ENCODE results near the gene C1orf116.

C1orf116 gene

DNA sequence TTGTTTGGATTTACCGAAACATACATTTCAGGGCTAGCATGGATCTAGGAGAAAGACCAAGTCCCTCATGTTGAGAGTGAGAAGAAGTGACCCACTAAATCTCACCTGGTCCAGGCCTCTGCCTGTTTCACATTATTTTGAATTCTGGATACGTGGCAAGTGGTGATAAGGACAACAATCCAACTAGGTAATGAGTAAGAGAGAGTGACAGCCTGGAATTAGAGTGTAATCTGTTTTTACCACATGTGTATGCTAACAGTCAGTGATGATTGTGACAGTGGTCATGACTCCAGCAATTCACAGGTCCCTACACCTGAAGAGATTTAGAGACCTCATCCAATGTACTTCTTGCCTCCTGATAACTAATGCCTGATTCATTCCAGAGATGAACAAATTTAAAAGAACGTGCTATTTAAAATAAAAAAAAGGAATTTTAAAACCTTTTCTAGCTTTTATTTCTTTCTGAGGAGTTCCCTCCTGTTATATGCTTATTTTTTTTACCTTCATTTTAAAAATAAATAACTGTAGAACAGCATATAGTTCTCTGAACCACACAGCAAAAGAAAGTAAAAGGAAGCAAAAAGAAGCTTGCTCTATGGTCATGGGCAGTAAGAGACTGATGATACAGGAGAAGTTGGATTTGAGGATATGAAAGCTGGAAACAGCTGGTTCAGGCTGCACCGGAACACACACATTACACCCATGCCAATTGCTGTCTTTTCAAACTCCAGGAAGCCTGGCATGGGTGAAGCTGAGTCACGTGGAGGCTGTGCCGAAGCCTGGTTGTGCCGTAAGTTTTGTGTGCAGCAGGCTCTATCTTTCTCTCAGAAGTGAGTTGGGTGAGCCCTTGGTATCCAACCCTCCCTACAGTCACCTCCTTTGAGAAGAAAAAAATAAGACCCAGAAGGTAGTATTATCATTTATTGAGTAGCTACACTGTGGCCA is 14.7 kb downstream of the C1orf116 start:
- Histone ChIP-seq H3K36me3 (ENCODE audit: control insufficient read depth, insufficient read depth, low read length) (no peaks in the 10 kb centered on the region), H3K9ac (ENCODE audit: low read depth, low read length) (no peak overlapping the region), H3K27me3 (ENCODE audit: control insufficient read depth, insufficient read depth, low read length) (no peaks in the 10 kb centered on the region), H3K27ac (ENCODE audit: low read depth, low read length) (no peak overlapping the region), H3K9me3 (ENCODE audit: control insufficient read depth, insufficient read depth, low read length) (no peaks in the 10 kb centered on the region), H3K4me1 (ENCODE audit: control insufficient read depth, insufficient read depth, low read length) (no peaks in the 10 kb centered on the region), H3K4me3 (ENCODE audit: low read depth, low read length) (no peak overlapping the region)

DNA sequence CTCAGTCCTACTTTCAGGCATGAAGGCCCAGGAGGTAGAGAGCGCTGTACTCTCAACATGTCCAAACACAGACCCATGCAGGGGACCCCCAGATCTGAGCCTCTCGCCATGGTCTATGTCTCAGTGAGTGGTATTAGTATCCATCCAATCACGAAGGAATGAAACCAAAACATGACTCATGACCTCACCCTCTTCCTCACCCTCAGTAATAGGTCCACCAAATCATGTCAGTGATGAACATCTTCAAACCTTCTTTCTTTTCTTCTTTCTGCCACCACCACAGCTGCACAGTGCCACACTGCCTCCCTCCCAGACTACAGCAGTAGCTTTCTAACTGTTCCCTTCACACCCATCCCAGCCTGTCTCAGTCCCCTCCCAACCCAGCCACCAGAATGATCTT is 16.8 kb downstream of the C1orf116 start:
- Histone ChIP-seq H3K36me3 (ENCODE audit: control insufficient read depth, insufficient read depth, low read length) (no peaks in the 10 kb centered on the region), H3K4me1 (ENCODE audit: control insufficient read depth, insufficient read depth, low read length) (no peaks in the 10 kb centered on the region), H3K9me3 (ENCODE audit: control insufficient read depth, insufficient read depth, low read length) (no peaks in the 10 kb centered on the region), H3K4me3 (ENCODE audit: low read depth, low read length) (no peak overlapping the region), H3K27ac (ENCODE audit: low read depth, low read length) (no peak overlapping the region), H3K9ac (ENCODE audit: low read depth, low read length) (no peak overlapping the region), H3K27me3 (ENCODE audit: control insufficient read depth, insufficient read depth, low read length) (no peaks in the 10 kb centered on the region)

DNA sequence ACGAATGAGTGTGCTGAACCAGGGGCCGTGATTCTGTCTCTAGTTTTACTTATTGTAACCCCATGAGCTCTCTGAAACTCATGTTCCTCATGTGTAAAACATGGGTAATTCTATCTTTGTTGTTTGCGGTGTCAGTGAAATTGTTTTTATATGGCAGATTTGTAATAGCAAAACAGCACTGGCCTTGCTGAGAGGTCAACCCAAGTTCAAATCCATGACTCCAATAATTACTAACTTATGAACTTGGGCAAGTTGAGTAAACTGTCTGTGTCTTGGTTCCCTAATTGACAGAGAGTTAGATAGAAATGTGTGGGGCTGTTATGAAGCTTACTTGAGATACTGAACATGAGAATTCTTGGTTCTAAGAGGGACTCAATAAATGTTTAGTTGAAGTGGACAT is 17.8 kb downstream of the C1orf116 start:
- Histone ChIP-seq H3K9me3 (ENCODE audit: control insufficient read depth, insufficient read depth, low read length) (no peaks in the 10 kb centered on the region), H3K4me1 (ENCODE audit: control insufficient read depth, insufficient read depth, low read length) (no peaks in the 10 kb centered on the region), H3K27me3 (ENCODE audit: control insufficient read depth, insufficient read depth, low read length) (no peaks in the 10 kb centered on the region), H3K36me3 (ENCODE audit: control insufficient read depth, insufficient read depth, low read length) (no peaks in the 10 kb centered on the region), H3K27ac (ENCODE audit: low read depth, low read length) (no peak overlapping the region), H3K9ac (ENCODE audit: low read depth, low read length) (no peak overlapping the region), H3K4me3 (ENCODE audit: low read depth, low read length) (no peak overlapping the region)

DNA sequence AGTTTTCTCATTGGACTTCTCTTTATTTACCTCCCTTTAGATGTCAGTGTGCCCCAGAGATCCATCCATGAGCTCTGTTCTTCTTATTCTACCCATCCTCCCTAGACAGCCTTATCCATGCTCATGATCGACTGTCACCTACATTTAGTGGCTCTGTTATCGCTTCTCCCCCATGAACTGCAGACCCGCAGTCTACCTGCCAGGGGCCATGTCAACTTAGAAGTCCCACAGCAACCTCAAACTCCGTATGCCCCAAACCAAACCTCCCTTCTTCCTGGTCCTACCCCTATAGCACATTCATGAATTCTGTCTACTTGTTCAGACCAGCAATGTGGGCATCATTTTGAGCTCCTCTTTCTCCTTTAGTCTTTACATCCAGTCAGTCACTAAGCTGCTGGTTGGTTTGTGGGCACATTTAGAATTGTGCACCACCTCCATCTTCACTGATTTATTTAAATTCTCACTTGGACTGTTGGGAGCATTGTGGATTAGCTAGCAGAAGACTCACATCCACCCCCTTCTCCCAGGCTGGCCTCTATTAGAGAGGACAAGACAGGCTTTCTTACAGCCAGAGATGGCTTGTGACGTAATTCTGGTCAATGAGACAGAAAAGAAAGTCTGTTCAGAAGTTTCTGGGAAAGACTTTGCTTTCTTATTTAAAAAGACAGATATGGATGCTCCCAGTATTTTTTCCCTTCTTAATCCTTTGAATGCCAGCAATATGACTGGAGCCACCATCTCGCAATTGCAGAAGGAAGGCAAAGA is 19.1 kb downstream of the C1orf116 start:
- H3K36me3 ChIP-seq (ENCODE audit: control insufficient read depth, insufficient read depth, low read length): no peaks in the 10 kb centered on the region
- no peaks in the 10 kb centered on the region for H3K9me3 ChIP-seq (ENCODE audit: control insufficient read depth, insufficient read depth, low read length)
- H3K27ac ChIP-seq (ENCODE audit: low read depth, low read length): no peak overlapping the region

DNA sequence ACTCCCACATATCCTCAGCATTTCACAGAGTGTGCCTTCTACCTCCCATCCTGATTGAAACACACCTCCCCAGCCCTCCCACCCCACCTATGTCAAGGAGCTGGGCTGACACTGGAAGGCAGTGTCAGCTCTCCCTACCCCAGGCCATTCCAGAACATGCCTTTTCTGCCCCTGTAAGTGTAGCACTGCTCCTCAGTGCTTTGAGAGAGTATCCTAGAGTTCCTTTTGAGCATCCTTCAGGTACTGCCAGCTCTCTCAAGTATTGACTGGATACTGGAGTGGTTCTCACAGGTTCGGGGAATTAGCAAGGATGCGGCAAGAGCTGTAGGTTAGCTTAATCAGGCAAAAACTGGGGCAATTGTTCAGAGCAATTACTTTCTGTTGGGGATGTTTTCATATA is 21.8 kb downstream of the C1orf116 start:
- Histone ChIP-seq H3K27ac (ENCODE audit: low read depth, low read length) (no peak overlapping the region), H3K4me1 (ENCODE audit: control insufficient read depth, insufficient read depth, low read length) (no peaks in the 10 kb centered on the region), H3K27me3 (ENCODE audit: control insufficient read depth, insufficient read depth, low read length) (no peaks in the 10 kb centered on the region; the same call in 1 of the 2 replicates), H3K9ac (ENCODE audit: low read depth, low read length) (no peak overlapping the region), H3K36me3 (ENCODE audit: control insufficient read depth, insufficient read depth, low read length) (no peaks in the 10 kb centered on the region), H3K4me3 (ENCODE audit: low read depth, low read length) (no peak overlapping the region), H3K9me3 (ENCODE audit: control insufficient read depth, insufficient read depth, low read length) (no peaks in the 10 kb centered on the region)

More for the DNA sequence above, 19.1 kb downstream of the C1orf116 start:
- no peak overlapping the region for H3K4me3 ChIP-seq (ENCODE audit: low read depth, low read length)
- H3K9ac ChIP-seq (ENCODE audit: low read depth, low read length): no peak overlapping the region
- no peaks in the 10 kb centered on the region for H3K27me3 ChIP-seq (ENCODE audit: control insufficient read depth, insufficient read depth, low read length)
- H3K4me1 ChIP-seq (ENCODE audit: control insufficient read depth, insufficient read depth, low read length): no peaks in the 10 kb centered on the region

DNA sequence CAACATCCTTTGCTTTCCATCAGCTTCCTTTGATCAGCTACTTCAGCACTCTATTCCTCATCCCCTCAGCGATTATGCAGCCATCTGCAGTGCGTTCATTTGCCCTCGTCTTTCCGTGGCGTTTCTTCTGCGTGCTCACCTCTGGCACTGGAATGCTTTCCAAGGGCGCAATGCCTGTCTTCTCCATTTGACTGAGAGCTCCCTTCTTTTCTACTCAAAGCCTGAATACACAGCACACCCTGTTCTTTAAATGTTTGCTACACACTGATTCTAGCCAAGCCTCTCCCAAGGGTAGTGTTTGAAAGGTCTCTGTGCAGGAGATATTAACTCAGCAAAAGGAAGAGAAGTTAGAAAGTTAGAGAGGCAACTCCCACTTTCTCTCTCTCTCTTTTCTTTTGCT is 22.6 kb downstream of the C1orf116 start:
- H3K9me3 ChIP-seq (ENCODE audit: control insufficient read depth, insufficient read depth, low read length): no peaks in the 10 kb centered on the region
- no peaks in the 10 kb centered on the region for H3K36me3 ChIP-seq (ENCODE audit: control insufficient read depth, insufficient read depth, low read length)
- H3K4me1 ChIP-seq (ENCODE audit: control insufficient read depth, insufficient read depth, low read length): no peaks in the 10 kb centered on the region
- H3K9ac ChIP-seq (ENCODE audit: low read depth, low read length): no peak overlapping the region
- H3K27ac ChIP-seq (ENCODE audit: low read depth, low read length): no peak overlapping the region
- no peak overlapping the region for H3K4me3 ChIP-seq (ENCODE audit: low read depth, low read length)
- H3K27me3 ChIP-seq (ENCODE audit: control insufficient read depth, insufficient read depth, low read length): no peaks in the 10 kb centered on the region; the same call in 1 of the 2 replicates

DNA sequence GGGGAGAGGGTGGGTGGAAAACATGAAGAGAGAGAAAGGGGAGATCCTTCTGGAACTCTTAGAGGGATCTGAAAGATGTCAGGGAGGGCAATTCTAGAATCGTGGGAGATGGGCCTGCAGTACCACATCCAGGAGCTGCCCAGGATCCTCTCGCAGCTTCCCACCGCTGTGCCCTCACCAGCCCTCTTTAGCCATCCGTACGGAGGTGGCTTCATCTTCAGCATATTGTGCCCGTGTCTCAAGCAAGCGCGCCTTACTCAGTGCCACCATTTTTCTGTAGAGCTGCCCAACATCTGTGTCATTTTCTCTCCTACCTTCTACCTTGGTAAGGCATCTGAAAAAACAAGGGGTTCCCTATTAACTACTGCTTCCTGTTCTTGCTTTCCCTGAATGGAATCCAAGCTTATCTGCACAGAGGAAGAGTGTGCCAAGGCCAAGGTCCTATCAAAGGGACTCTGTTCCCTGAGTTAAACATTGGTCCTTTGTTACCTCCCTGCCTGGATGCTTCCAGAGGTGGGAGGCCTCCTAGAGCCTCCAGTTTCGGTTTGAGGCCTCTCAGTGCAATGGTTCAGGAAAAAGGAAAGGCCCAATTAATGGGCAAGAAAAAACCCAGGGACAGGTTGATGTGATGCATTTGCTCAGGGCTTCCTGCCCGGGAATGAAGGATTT is 23.2 kb downstream of the C1orf116 start:
- Histone ChIP-seq H3K9me3 (ENCODE audit: control insufficient read depth, insufficient read depth, low read length) (no peaks in the 10 kb centered on the region), H3K9ac (ENCODE audit: low read depth, low read length) (no peak overlapping the region), H3K27ac (ENCODE audit: low read depth, low read length) (no peak overlapping the region), H3K4me1 (ENCODE audit: control insufficient read depth, insufficient read depth, low read length) (peaks cover 3% of the 10 kb centered on the region; the same call in 1 of the 2 replicates), H3K27me3 (ENCODE audit: control insufficient read depth, insufficient read depth, low read length) (no peaks in the 10 kb centered on the region; the same call in 1 of the 2 replicates), H3K36me3 (ENCODE audit: control insufficient read depth, insufficient read depth, low read length) (no peaks in the 10 kb centered on the region), H3K4me3 (ENCODE audit: low read depth, low read length) (no peak overlapping the region)

DNA sequence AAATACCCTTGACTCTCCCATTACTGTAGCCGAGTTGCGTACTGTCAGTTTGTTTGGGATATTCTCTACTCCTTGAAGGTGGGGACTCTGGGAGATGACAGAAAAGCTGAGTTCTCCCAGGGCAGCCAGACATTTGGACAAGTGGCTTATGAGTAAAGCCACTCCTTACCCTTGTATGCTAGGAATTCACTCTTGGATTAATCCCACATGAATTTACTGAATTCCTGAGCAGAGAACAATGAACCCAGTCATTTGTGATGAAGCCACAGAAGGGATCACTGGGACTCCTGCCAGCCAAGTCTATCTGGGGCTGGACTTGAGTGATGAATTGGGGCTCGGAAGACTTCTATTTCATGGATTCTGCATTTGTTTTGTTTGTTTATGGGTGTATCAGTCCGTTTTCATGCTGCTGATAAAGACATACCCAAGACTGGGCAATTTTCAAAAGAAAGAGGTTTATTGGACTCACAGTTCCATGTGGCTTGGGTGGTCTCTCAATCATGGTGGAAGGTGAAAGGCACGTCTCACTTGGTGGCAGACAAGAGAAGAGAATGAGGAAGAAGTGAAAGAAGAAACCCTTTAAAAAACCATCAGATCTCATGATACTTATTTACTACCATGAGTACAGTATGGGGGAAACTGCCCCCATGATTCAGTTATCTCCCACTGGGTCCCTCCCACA is 25.1 kb downstream of the C1orf116 start:
- Histone ChIP-seq H3K27ac (ENCODE audit: low read depth, low read length) (no peak overlapping the region), H3K27me3 (ENCODE audit: control insufficient read depth, insufficient read depth, low read length) (no peaks in the 10 kb centered on the region; the same call in 1 of the 2 replicates), H3K4me3 (ENCODE audit: low read depth, low read length) (no peak overlapping the region), H3K9ac (ENCODE audit: low read depth, low read length) (no peak overlapping the region), H3K4me1 (ENCODE audit: control insufficient read depth, insufficient read depth, low read length) (peaks cover 3% of the 10 kb centered on the region), H3K36me3 (ENCODE audit: control insufficient read depth, insufficient read depth, low read length) (no peaks in the 10 kb centered on the region), H3K9me3 (ENCODE audit: control insufficient read depth, insufficient read depth, low read length) (no peaks in the 10 kb centered on the region)

DNA sequence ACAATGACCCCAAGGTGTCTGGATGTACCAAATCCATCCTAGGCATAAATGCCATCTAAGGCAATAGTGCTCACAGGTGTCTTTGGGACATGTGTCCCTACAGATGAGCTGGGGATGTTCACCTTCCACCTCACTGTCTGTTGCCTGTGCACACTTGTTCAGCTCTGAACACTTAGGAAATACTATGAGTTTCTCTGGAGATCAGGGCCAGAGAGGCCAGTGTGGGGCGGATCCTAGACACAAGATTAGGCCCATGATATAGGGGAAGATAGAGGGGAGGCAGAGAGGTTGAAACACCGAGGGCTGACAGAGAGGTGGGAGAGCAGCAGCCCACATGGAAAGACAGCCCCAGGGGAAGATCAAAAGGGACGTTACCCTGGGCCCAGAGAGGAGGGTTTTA is 25.6 kb downstream of the C1orf116 start:
- H3K9ac ChIP-seq (ENCODE audit: low read depth, low read length): no peak overlapping the region
- H3K4me3 ChIP-seq (ENCODE audit: low read depth, low read length): no peak overlapping the region
- peaks cover 3% of the 10 kb centered on the region for H3K4me1 ChIP-seq (ENCODE audit: control insufficient read depth, insufficient read depth, low read length)
- H3K27me3 ChIP-seq (ENCODE audit: control insufficient read depth, insufficient read depth, low read length): no peaks in the 10 kb centered on the region; the same call in 1 of the 2 replicates
- no peaks in the 10 kb centered on the region for H3K36me3 ChIP-seq (ENCODE audit: control insufficient read depth, insufficient read depth, low read length)
- no peaks in the 10 kb centered on the region for H3K9me3 ChIP-seq (ENCODE audit: control insufficient read depth, insufficient read depth, low read length)
- H3K27ac ChIP-seq (ENCODE audit: low read depth, low read length): no peak overlapping the region

DNA sequence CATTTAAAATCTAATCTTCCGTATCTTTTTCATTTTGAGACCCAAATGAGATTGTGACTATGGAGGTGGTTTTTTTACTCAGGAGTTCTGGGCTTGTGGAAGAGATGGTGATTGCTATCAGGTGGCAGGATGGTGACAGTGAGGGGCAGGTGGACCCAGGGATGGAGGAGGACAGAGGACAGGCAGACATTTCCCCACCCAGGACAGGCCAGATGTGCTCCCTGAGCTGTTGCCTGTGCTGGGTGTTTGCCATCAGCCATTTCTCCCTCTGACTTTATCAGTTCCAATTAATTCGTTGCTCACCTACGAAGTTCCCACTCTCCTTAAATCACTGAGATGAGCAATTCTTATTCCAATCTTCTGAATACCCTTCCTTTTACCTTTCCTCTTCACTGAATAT is 26.5 kb downstream of the C1orf116 start:
- Histone ChIP-seq H3K9me3 (ENCODE audit: control insufficient read depth, insufficient read depth, low read length) (no peaks in the 10 kb centered on the region), H3K4me1 (ENCODE audit: control insufficient read depth, insufficient read depth, low read length) (peaks cover 3% of the 10 kb centered on the region), H3K36me3 (ENCODE audit: control insufficient read depth, insufficient read depth, low read length) (no peaks in the 10 kb centered on the region), H3K27me3 (ENCODE audit: control insufficient read depth, insufficient read depth, low read length) (no peaks in the 10 kb centered on the region; the same call in 1 of the 2 replicates), H3K27ac (ENCODE audit: low read depth, low read length) (no peak overlapping the region), H3K4me3 (ENCODE audit: low read depth, low read length) (no peak overlapping the region), H3K9ac (ENCODE audit: low read depth, low read length) (no peak overlapping the region)
